IMR-90 (cell line): Measurements from ENCODE around the gene ARHGEF7. TPM values are rescaled to one million over a fixed set of nuclear protein-coding genes. Genes with fewer than 3 reads are reported as not detected.

Source experiments
- ATAC-seq: fragments of 200-7000 bp; cut with Tn5 transposase; 2 replicates; pipeline ENCODE4 v1.9.1; 2020; ENCODE audit warnings: low read depth, mild to moderate bottlenecking, moderate library complexity
- BruUV-seq: library from RNA; stranded (reverse); fragments of 400-500 nt; replicated peaks from 2 replicates; lab custom pipeline; 2021; lab: Mats Ljungman, UMichigan
- CTCF ChIA-PET: fragments of 300-600 bp; formaldehyde crosslinking; extraction: SDS; loops from one replicate; lab custom pipeline; 2021; ENCODE audit warnings: antibody characterized with exemption; lab: Yijun Ruan, JAX
- POLR2A ChIA-PET: fragments of 300-600 bp; sonication (Branson Sonifier 250); formaldehyde crosslinking; loops from one replicate; lab custom pipeline; 2022; ENCODE audit warnings: antibody characterized with exemption; ENCODE audit not compliant: unreplicated experiment; lab: Charles Lee
- DNase-seq: peaks from one replicate; pipeline ENCODE4 v3.0.0; 2013
- H2AFZ ChIP-seq: replicated peaks from 2 replicates; pipeline ENCODE3; 2013; ENCODE audit warnings: low read length, mild to moderate bottlenecking; ENCODE audit not compliant: poor library complexity
- H2AK5ac ChIP-seq: 2 replicates; pipeline ENCODE4 v1.6.1; 2013; ENCODE audit warnings: low read depth, low read length, inconsistent platforms
- H2AK9ac ChIP-seq: replicated peaks from 2 replicates; pipeline ENCODE3; 2013; ENCODE audit warnings: mild to moderate bottlenecking, low read depth, low read length, moderate library complexity; ENCODE audit not compliant: poor library complexity
- H2BK120ac ChIP-seq: 2 replicates; pipeline ENCODE4 v1.6.1; 2013; ENCODE audit warnings: low read depth, low read length, inconsistent platforms
- H2BK15ac ChIP-seq: 3 replicates; pipeline ENCODE4 v1.6.1; 2013; ENCODE audit warnings: low read depth, low read length, inconsistent platforms
- H2BK20ac ChIP-seq: 2 replicates; pipeline ENCODE4 v1.6.1; 2013; ENCODE audit warnings: low read depth, mild to moderate bottlenecking, inconsistent platforms, low read length, moderate library complexity
- H2BK5ac ChIP-seq: 2 replicates; pipeline ENCODE4 v1.6.1; 2013; ENCODE audit warnings: mild to moderate bottlenecking, low read depth, low read length, inconsistent platforms; ENCODE audit not compliant: poor library complexity, severe bottlenecking
- H3K14ac ChIP-seq: replicated peaks from 2 replicates; pipeline ENCODE4 v1.6.1; 2013; ENCODE audit warnings: low read depth, low read length, inconsistent platforms
- H3K18ac ChIP-seq: 2 replicates; pipeline ENCODE4 v1.6.1; 2013; ENCODE audit warnings: low read depth, low read length, control low read depth
- H3K23ac ChIP-seq: 2 replicates; pipeline ENCODE4 v1.6.1; 2013; ENCODE audit warnings: low read depth, low read length, inconsistent platforms
- H3K27ac ChIP-seq: 2 replicates; pipeline ENCODE4 v1.5.1; 2013; ENCODE audit warnings: mild to moderate bottlenecking, control low read depth, low read length; ENCODE audit not compliant: insufficient read depth
- H3K27me3 ChIP-seq: 2 replicates; pipeline ENCODE4 v1.6.1; 2013; ENCODE audit warnings: low read length; ENCODE audit not compliant: control insufficient read depth, insufficient read depth
- H3K36me3 ChIP-seq: 2 replicates; pipeline ENCODE4 v1.6.1; 2013; ENCODE audit warnings: low read length, mixed read lengths; ENCODE audit not compliant: control insufficient read depth, insufficient read depth
- H3K4ac ChIP-seq: 2 replicates; pipeline ENCODE4 v1.6.1; 2013; ENCODE audit warnings: low read depth, low read length, inconsistent platforms
- H3K4me1 ChIP-seq: 2 replicates; pipeline ENCODE4 v1.6.1; 2013; ENCODE audit warnings: low read length, mixed read lengths; ENCODE audit not compliant: control insufficient read depth, insufficient read depth
- H3K4me2 ChIP-seq: 2 replicates; pipeline ENCODE4 v1.6.1; 2013; ENCODE audit warnings: low read depth, mild to moderate bottlenecking, control low read depth, low read length, moderate library complexity
- H3K4me3 ChIP-seq: 2 replicates; pipeline ENCODE4 v1.5.1; 2013; ENCODE audit warnings: low read depth, mild to moderate bottlenecking, control low read depth, low read length, moderate library complexity; ENCODE audit not compliant: insufficient read depth
- H3K56ac ChIP-seq: 2 replicates; pipeline ENCODE4 v1.6.1; 2013; ENCODE audit warnings: low read length, inconsistent platforms; ENCODE audit not compliant: insufficient read depth; ENCODE audit errors: extremely low read depth
- H3K79me1 ChIP-seq, 2 experiments: 2 replicates each; pipeline ENCODE4 v1.6.1; 2013; ENCODE audit warnings: low read length in 2 of 2, inconsistent platforms in 1 of 2, low read depth in 1 of 2
- H3K9ac ChIP-seq: 2 replicates; pipeline ENCODE4 v1.6.1; 2013; ENCODE audit warnings: low read depth, low read length, control low read depth
- H3K9me1 ChIP-seq: 2 replicates; pipeline ENCODE4 v1.6.1; 2013; ENCODE audit warnings: low read length, inconsistent platforms; ENCODE audit not compliant: insufficient read depth
- H3K9me3 ChIP-seq: 2 replicates; pipeline ENCODE4 v1.6.1; 2013; ENCODE audit warnings: low read length; ENCODE audit not compliant: control insufficient read depth, insufficient read depth
- H4K20me1 ChIP-seq: 2 replicates; pipeline ENCODE4 v1.6.1; 2013; ENCODE audit warnings: low read length, inconsistent platforms; ENCODE audit not compliant: insufficient read depth
- H4K5ac ChIP-seq: 2 replicates; pipeline ENCODE4 v1.6.1; 2013; ENCODE audit warnings: mild to moderate bottlenecking, low read depth, low read length, control low read depth
- H4K8ac ChIP-seq, 2 experiments: 2 replicates each; pipeline ENCODE4 v1.6.1; 2013; ENCODE audit warnings: low read depth in 2 of 2, low read length in 2 of 2, control low read depth in 1 of 2, inconsistent platforms in 1 of 2
- H4K91ac ChIP-seq: 2 replicates; pipeline ENCODE4 v1.6.1; 2013; ENCODE audit warnings: low read depth, low read length, inconsistent platforms; ENCODE audit not compliant: insufficient read depth
- BHLHE40 ChIP-seq: fragments of 150-350 bp; IDR thresholded peaks from 2 replicates; pipeline ENCODE4 v1.6.1; 2016; ENCODE audit warnings: mild to moderate bottlenecking, low read depth, low read length
- CHD1 ChIP-seq: IDR thresholded peaks from 2 replicates; pipeline ENCODE4 v1.6.1; 2012; ENCODE audit warnings: low read depth, low read length, improper control_type of control experiment
- FOS ChIP-seq: fragments of 150-350 bp; IDR thresholded peaks from 2 replicates; pipeline ENCODE4 v1.6.1; 2016; ENCODE audit warnings: low read depth, low read length
- MXI1 ChIP-seq: IDR thresholded peaks from 2 replicates; pipeline ENCODE4 v1.6.1; 2012; ENCODE audit warnings: low read depth, mild to moderate bottlenecking, low read length, moderate library complexity, borderline replicate concordance
- NFE2L2 ChIP-seq: fragments of 150-350 bp; IDR thresholded peaks from 2 replicates; pipeline ENCODE4 v1.6.1; 2016; ENCODE audit warnings: low read depth, mild to moderate bottlenecking, low read length
- RAD21 ChIP-seq: IDR thresholded peaks from 2 replicates; pipeline ENCODE4 v1.6.1; 2012; ENCODE audit warnings: low read length, improper control_type of control experiment
- RCOR1 ChIP-seq: IDR thresholded peaks from 2 replicates; pipeline ENCODE4 v1.6.1; 2012; ENCODE audit warnings: mild to moderate bottlenecking, low read length, improper control_type of control experiment; ENCODE audit not compliant: insufficient replicate concordance
- RFX5 ChIP-seq: IDR thresholded peaks from 2 replicates; pipeline ENCODE4 v1.8.0; 2012; ENCODE audit warnings: low read depth, mild to moderate bottlenecking, low read length, moderate library complexity
- SMC3 ChIP-seq: fragments of 150-350 bp; IDR thresholded peaks from 2 replicates; pipeline ENCODE4 v1.6.1; 2016; ENCODE audit warnings: low read depth, mild to moderate bottlenecking, antibody characterized with exemption, low read length, moderate library complexity
- WGBS, 2 experiments: methylation state at CpG; one replicate each; pipeline versions ENCODE4 v1.1.5 to v1.1.7; 2013; ENCODE audit warnings: missing lambda C conversion rate in 2 of 2; ENCODE audit not compliant: insufficient read length in 1 of 2; ENCODE audit errors: extremely low coverage in 2 of 2; 5-methylcytosine and 5-hydroxymethylcytosine counted together
- dilution Hi-C: fragments of 300-500 bp; cut with HindIII; formaldehyde crosslinking; loops from one replicate; pipeline ENCODE4 v1.14.3; 2018; ENCODE audit warnings: low sequenced_read_pairs; ENCODE audit not compliant: unreplicated experiment
- in situ Hi-C: fragments of 300-500 bp; cut with MboI; formaldehyde crosslinking; loops from 3 replicates; pipeline ENCODE4 v1.14.3; 2019; ENCODE audit warnings: low sequenced_read_pairs, inconsistent platforms, mixed read lengths
- intact Hi-C: fragments of 100-400 bp; cut with micrococcal nuclease; formaldehyde crosslinking; loops from 2 replicates; pipeline ENCODE4 v1.10.0; 2022
- polyA plus RNA-seq, 3 experiments: library from polyadenylated mRNA; depleted of rRNA; stranded (reverse); fragments of >200 nt; gene quantifications; 2 replicates each; pipeline ENCODE4 v1.2.3, GENCODE V29; 2012; ENCODE audit warnings: low replicate concordance in 1 of 3
- total RNA-seq: library from RNA; depleted of rRNA; stranded (reverse); fragments of >200 nt; gene quantifications from 2 replicates; pipeline ENCODE4 v1.2.3, GENCODE V29; 2012

Gene ARHGEF7
- total and polyA plus RNA-seq, 2 of the 4 experiments (the other 2 are of a cell fraction) = 32.9 to 59.0 TPM

- ATAC-seq (peak; percentile 56), DNase-seq (peak; percentile 5)
- BruUV-seq = no TSS peak
- H2BK20ac ChIP-seq = no peak overlapping the region
- no peak overlapping the region for H2BK5ac ChIP-seq
- H3K4me3 ChIP-seq = no peak overlapping the region
- CTCF ChIA-PET = interaction anchor here (0.6 kb wide), 1 partner anchor 462 kb away, joined by 3 read pairs; no protein-coding TSS in a partner anchor
- H3K79me1 ChIP-seq = no peaks in the 10 kb centered on the region
- in situ Hi-C loops (no loop called here), intact Hi-C loops (no loop called here), dilution Hi-C loops (no loop called here)
- H2BK120ac ChIP-seq = no peak overlapping the region
- H3K4me1 ChIP-seq = no peaks in the 10 kb centered on the region
- H4K20me1 ChIP-seq = no peaks in the 10 kb centered on the region
- H3K4me2 ChIP-seq = no peak overlapping the region
- H4K91ac ChIP-seq = no peak overlapping the region
- POLR2A ChIA-PET = no interaction called here
- H2AK5ac ChIP-seq = no peak overlapping the region
- H4K8ac ChIP-seq = no peak overlapping the region
- H3K4ac ChIP-seq = no peak overlapping the region
- H3K27ac ChIP-seq = no peak overlapping the region
- H3K18ac ChIP-seq = no peak overlapping the region
- no peak overlapping the region for H3K23ac ChIP-seq
- no peak overlapping the region for H3K14ac ChIP-seq
- H2AFZ ChIP-seq = peak overlapping the region; percentile 70
- H3K9me1 ChIP-seq = peaks cover 2% of the 10 kb centered on the region; the same call in 1 of the 2 replicates
- no peak overlapping the region for H3K9ac ChIP-seq
- TF ChIP-seq SMC3 = no peak
- TF ChIP-seq MXI1 = no peak
- TF ChIP-seq BHLHE40 = no peak
- no peak for TF ChIP-seq FOS
- no peak for TF ChIP-seq NFE2L2
- TF ChIP-seq RFX5 = no peak
- no peak for TF ChIP-seq RAD21
- TF ChIP-seq RCOR1 = no peak
- TF ChIP-seq CHD1 = no peak
- H2BK15ac ChIP-seq = no peak overlapping the region
- H3K27me3 ChIP-seq = peaks cover 3% of the 10 kb centered on the region; the same call in 1 of the 2 replicates
- 68% methylated on average over 14 of the region's 17 CpGs; no CpG with 5 or more reads in 1 of the 2 experiments for WGBS, 2 experiments
- no peak overlapping the region for H3K56ac ChIP-seq
- no peak overlapping the region for H2AK9ac ChIP-seq
- H4K5ac ChIP-seq = no peak overlapping the region
- no peaks in the 10 kb centered on the region for H3K36me3 ChIP-seq
- no peaks in the 10 kb centered on the region for H3K9me3 ChIP-seq
Measured at GRCh38 chr13:111323950-111324651, 209.0 kb downstream of the ARHGEF7 start.
